RWPE1 (cell line): ENCODE results near the gene SLC25A1.

Experiments used
- CTCF ChIA-PET: fragments of 350-600 bp; sonication (Branson Sonifier 250); formaldehyde crosslinking; extraction: SDS; loops from one replicate; lab custom pipeline; 2021; lab: Yijun Ruan, JAX
- POLR2A ChIA-PET: fragments of 400-600 bp; formaldehyde crosslinking; extraction: SDS; loops from one replicate; lab custom pipeline; 2020; ENCODE audit warnings: antibody characterized with exemption; ENCODE audit not compliant: low non-redundant PET; lab: Yijun Ruan, JAX
- DNase-seq: peaks from one replicate; pipeline ENCODE4 v3.0.0; 2012; ENCODE audit warnings: low spot score
- H3K27ac ChIP-seq: fragments of 450-650 bp; 2 replicates; pipeline ENCODE4 v1.5.1; 2017
- CTCF ChIP-seq: fragments of 450-650 bp; conservative IDR thresholded peaks from 2 replicates; pipeline ENCODE4 v1.5.1; 2017; ENCODE audit warnings: low read depth, mild to moderate bottlenecking

The SLC25A1 gene

GRCh38 chr22:19174106-19175025 lies 4.2 kb downstream of the SLC25A1 start:
- peak overlapping the region; percentile 96 for H3K27ac ChIP-seq
- no peak for TF ChIP-seq CTCF
- ChIA-PET CTCF (interaction anchor here (0.6 kb wide), 1 partner anchor 21 kb away, joined by 3 read pairs; no protein-coding TSS in a partner anchor), POLR2A (interaction anchor here (0.6 to 1.1 kb wide), 3 partner anchors 30 to 117 kb away, joined by 3 to 5 read pairs (median 3); partner anchors contain the start of genes CLTCL1 and ESS2)
- DNase-seq, result peak; percentile 17

GRCh38 chr22:19173047-19174035 lies 5.2 kb downstream of the SLC25A1 start:
- ChIA-PET POLR2A (no interaction called here), CTCF (interaction anchor here (0.6 kb wide), 1 partner anchor 20 kb away, joined by 3 read pairs; no protein-coding TSS in a partner anchor)
- DNase-seq, result no peak
- no peak for TF ChIP-seq CTCF
- H3K27ac ChIP-seq, result peak overlapping the region; percentile 96

- ChIA-PET POLR2A (no interaction called here), CTCF (no interaction called here)
- TF ChIP-seq CTCF, result no peak
- H3K27ac ChIP-seq, result peak overlapping the region; percentile 96
- DNase-seq, result no peak
These were observed 6.1 kb downstream of the SLC25A1 start for GRCh38 chr22:19172213-19173046.

- POLR2A ChIA-PET, result no interaction called here
- CTCF ChIA-PET, result no interaction called here
- DNase-seq, result no peak
- H3K27ac ChIP-seq, result no peak overlapping the region
- no peak for TF ChIP-seq CTCF
These were observed 8.6 kb downstream of the SLC25A1 start for GRCh38 chr22:19169947-19170318.

- H3K27ac ChIP-seq, result no peak overlapping the region
- DNase-seq, result no peak
- CTCF ChIA-PET, result no interaction called here
- TF ChIP-seq CTCF, result no peak
- POLR2A ChIA-PET, result no interaction called here
These were observed 9.3 kb downstream of the SLC25A1 start for GRCh38 chr22:19169002-19169946.
